Measurements from ENCODE around the gene MACROH2A2. TPM values are rescaled to one million over a fixed set of nuclear protein-coding genes. Genes with fewer than 3 reads are reported as not detected.

MACROH2A2 gene
- total and polyA plus RNA-seq, 2 donors (not counting 1 experiment from before 2014, with no cell fraction given) = not detected

- Histone ChIP-seq H4K20me1 (ENCODE audit: control insufficient read depth, insufficient read depth, low read length, poor library complexity, severe bottlenecking) (peaks cover 38% of the 10 kb centered on the region), H2AFZ (ENCODE audit: insufficient read depth, low read depth, low read length, poor library complexity, severe bottlenecking) (peak overlapping the region; percentile 91), H3K79me2 (ENCODE audit: control insufficient read depth, insufficient read depth, low read length) (peaks cover 39% of the 10 kb centered on the region), H3K36me3 (replicated peaks in 1 of 2; ENCODE audit: control extremely low read depth in 1 of 2, control insufficient read depth in 1 of 2, extremely low read depth in 1 of 2, insufficient read depth in 2 of 2, low read length in 1 of 2) (peaks cover 0 to 4% of the 10 kb centered on the region in 2 experiments), H3K4me2 (replicated peaks; ENCODE audit: low read depth, low read length, poor library complexity, severe bottlenecking) (peak overlapping the region; percentile 89), H3K9me3 (ENCODE audit: control extremely low read depth in 1 of 3, control insufficient read depth in 2 of 3, insufficient read depth in 1 of 3, low read length in 2 of 3) (no peaks in the 10 kb centered on the region), H3K4me3 (ENCODE audit: control extremely low read depth in 1 of 5, extremely low read depth in 1 of 5, insufficient read depth in 1 of 5, low read depth in 2 of 5, low read length in 4 of 5) (peak overlapping the region in 3 of 5 experiments; percentile 81 to 91 (median 88)), H3K27ac (ENCODE audit: low read length in 2 of 2) (no peak overlapping the region), H3K27me3 (replicated peaks in 1 of 4; ENCODE audit: control extremely low read depth in 1 of 4, control insufficient read depth in 3 of 4, insufficient read depth in 4 of 4, low read length in 3 of 4) (no peaks in the 10 kb centered on the region), H3K4me1 (ENCODE audit: control insufficient read depth in 2 of 2, insufficient read depth in 2 of 2, low read length in 2 of 2) (peaks cover 14 to 22% of the 10 kb centered on the region in 2 donors), H3K9ac (ENCODE audit: low read length) (peak overlapping the region; percentile 78)
- TF ChIP-seq CTCF (IDR thresholded peaks at IDR 0.05) (no peak), EZH2 (IDR thresholded peaks at IDR 0.05; ENCODE audit: borderline replicate concordance, insufficient read depth, low read depth, low read length, poor library complexity, severe bottlenecking) (no peak)
- H3K27ac Mint-ChIP-seq = peak overlapping the region; percentile 5
- H3K4me3 Mint-ChIP-seq = peak overlapping the region; percentile 96
- intact Hi-C loops (cut with micrococcal nuclease) = loop anchor here (1.0 to 10.0 kb wide), 7 partner anchors 12 to 1812 kb away; partner anchors contain the start of genes AIFM2, HNRNPH3, PBLD and SGPL1
- ATAC-seq (ENCODE audit: low read depth) (no peak), DNase-seq (no peak)
- H3K27me3 Mint-ChIP-seq = no peaks in the 10 kb centered on the region
- no peaks in the 10 kb centered on the region for H3K9me3 Mint-ChIP-seq (ENCODE audit: insufficient read depth)
- peaks cover 38% of the 10 kb centered on the region for H3K4me1 Mint-ChIP-seq
- ChIA-PET CTCF (interaction anchor here (0.7 to 6.4 kb wide), 4 partner anchors 11 to 30 kb away, joined by 3 to 131 read pairs (median 32); partner anchors contain the start of gene SAR1A), POLR2A (interaction anchor here (2.3 to 2.8 kb wide), 2 partner anchors 26 to 29 kb away, joined by 8 to 35 read pairs; partner anchors contain the start of gene SAR1A)
- 86% methylated on average over 17 of the region's 18 CpGs for WGBS (ENCODE audit: insufficient coverage)
These were observed 91.9 kb downstream of the MACROH2A2 start for GRCh38 chr10:70144372-70145110.
